IPS-NIHi7 (cell line): ENCODE measurements around the gene CHTOP.
"Not testable (repeated sequence)": the region's sequence is repeated elsewhere in the genome, so short reads cannot be mapped to it uniquely, and the experiment has no call there.

Experiments used
- DNase-seq: peaks from one replicate; pipeline ENCODE4 v3.0.0; 2012; ENCODE audit warnings: mixed read lengths; ENCODE audit errors: extremely low spot score

Gene CHTOP

DNA sequence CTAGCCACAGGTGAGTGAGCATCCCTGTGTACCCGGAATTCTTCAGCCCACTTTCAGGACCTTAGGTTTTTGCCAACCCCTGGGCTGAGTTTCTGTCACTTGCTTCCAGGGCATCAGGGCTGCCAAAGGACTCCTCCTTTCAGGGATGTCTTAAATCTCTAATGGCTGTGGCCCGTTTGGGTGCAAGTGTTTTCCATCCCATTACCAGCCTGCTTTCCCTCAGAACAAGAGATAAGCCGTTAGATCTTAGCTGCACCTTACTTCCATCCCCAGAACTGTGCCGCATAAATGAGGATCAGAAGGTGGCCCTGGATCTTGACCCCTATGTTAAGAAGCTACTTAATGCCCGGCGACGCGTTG is 25.3 kb downstream of the CHTOP start:
- no peak for DNase-seq

DNA sequence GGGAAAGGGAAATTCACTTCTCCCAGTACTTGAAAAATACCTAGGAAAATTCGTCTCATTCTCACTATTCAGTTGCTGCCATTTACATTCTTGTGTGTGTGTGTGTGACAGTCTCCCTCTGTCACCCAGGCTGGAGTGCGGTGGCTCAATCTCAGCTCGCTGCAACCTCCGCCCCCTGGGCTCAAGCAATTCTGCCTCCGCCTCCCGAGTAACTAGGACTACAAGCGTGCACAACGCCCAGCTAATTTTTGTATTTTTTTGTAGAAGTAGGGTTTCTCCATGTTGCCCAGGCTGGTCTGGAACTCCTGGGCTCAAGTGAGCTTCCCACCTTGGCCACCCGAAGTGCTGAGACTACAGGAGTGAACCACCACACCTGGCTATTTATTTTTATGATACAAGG is 25.8 kb downstream of the CHTOP start:
- DNase-seq = no peak

DNA sequence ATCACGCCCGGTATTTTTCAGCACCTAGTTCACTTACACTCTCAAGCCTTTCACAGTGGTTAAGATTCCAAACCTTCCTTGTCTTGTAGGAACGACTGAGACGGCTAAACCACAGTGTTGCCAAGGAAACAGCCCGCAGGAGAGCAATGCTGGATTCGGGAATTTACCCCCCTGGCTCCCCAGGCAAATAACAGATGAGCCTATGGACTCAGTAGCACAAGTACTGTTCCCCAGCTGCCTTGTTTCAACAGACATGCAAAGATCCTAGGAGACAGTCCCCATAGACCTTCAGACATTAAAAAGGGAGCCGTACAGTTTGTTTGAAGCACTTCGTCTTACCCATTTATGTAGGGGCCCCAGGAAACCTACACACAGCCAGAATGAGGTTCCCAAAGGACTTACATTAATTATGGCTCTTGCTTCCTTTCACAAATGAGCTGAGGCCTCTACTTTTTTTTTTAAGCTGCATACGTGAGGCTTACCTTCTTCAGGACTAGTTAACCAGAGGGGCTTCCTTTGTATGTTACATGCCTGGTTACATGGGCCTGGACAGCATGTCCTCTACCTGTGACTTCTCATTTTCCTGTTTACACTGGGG is 27.3 kb downstream of the CHTOP start:
- no peak for DNase-seq

DNA sequence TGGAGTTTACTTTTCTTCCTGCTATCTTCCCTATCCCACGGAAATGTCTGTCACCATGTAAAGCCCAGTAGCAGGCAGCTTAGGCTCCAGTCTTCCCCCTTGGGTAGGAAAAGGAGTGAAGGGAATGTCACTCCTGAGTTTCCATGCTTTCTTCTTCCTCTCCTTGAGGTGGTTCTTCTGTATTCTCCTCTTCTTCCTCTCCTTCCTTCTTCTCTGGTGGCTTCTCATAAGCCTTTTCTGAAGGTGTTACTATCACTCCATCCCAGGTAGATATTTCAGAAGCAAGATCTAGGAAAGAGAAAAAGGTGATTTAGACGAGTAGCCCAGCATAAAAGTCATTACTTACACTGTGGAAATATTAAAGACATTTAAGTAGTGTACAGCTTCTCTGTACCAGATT is 28.4 kb downstream of the CHTOP start:
- no peak for DNase-seq

DNA sequence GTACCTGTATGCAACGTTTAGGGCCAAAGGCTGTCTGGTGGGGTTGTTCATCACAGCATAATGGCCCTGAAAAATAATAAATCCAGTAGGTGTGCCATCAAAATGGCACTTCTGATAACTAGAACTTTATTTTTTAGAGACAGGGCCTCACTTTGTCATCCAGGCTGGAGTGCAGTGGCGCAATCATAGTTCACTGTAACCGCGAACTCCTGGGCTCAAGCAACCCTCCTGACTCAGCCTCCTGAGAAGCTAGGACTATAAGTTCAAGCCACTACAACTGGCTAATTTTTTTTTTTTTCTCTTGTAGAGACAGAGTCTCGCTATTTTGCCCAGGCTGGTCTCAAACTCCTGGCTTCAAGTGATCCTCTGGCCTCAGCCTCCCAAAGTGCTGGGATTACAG is 29.3 kb downstream of the CHTOP start:
- DNase-seq = no peak

DNA sequence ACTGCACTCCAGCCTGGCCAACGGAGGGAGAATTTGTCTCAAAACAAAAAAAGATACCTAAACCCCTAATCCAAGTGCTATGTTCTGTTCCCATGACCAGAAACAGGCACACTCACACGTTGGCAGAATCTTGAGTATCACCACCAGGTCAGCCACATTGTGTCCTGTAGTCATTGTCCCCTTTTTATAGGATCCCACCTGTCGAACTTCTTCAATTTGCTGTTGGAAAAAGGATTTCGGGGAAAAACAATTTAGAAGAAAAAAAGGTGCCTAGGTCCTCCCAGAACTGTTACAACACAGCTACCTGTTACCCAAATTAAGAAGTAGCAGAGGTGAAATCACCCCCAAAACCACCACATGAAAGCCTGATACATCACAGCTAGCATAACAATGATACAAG is 33.6 kb downstream of the CHTOP start:
- no peak for DNase-seq

DNA sequence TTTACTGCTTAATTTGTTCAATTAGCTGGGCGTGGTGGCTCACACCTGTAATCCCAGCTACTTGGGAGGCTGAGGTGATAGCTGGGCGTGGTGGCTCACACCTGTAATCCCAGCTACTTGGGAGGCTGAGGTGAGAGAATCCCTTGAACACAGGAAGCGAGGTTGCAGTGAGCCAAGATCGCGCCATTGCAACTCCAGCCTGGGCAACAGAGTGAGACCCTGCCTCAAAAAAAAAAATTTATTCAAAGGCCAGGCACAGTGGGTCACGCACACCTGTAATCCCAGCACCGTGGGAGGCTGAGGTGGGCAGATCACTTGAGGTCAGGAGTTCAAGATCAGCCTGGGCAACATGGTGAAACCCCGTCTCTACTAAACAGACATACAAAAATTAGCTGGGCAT is 34.8 kb downstream of the CHTOP start:
- DNase-seq = not testable (repeated sequence)

DNA sequence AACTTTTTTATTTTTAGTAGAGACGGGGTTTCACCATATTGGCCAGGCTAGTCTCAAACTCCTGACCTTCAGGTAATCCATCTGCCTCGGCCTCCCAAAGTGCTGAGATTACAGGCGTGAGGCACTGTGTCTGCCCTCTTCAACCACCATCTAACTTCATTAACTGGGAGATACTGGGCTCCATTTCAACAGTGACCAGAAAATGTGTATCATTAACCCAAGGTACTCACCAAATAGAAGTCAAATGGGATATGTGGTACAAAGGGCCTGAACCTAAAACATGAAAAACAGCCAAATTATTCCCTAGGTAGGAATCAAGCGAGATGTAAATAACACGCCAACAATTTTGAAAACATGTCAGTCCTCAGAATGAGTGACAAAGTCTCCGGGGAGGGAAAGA is 35.7 kb downstream of the CHTOP start:
- DNase-seq = no peak

DNA sequence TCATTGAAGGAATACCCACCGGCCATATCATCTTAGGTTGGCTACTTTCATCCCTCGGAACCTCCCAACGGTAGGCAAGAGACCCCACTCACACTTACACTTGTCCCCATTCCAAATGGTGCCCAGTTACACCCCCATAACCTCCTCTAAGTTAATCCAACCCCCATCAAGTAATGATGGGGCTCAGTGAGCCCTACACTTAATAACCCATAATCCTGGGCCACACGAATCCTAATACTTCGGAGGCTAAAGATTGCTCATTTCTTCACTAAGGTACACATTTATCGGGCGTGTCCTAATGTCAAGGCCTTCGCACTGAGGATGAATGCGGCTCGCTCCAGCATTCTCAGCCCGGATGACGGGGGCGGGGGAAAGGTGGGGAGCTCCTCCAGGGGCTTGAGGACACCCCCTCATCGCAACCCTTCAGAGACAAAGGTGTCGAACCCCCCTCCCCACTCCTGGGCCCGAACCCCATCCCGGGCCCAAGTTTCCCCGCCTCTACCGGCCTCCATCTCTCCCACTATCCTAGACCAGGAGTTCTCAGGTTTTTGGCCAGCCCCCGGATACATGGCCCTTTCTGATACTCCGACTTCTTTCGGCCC is 36.5 kb downstream of the CHTOP start:
- DNase-seq = no peak

DNA sequence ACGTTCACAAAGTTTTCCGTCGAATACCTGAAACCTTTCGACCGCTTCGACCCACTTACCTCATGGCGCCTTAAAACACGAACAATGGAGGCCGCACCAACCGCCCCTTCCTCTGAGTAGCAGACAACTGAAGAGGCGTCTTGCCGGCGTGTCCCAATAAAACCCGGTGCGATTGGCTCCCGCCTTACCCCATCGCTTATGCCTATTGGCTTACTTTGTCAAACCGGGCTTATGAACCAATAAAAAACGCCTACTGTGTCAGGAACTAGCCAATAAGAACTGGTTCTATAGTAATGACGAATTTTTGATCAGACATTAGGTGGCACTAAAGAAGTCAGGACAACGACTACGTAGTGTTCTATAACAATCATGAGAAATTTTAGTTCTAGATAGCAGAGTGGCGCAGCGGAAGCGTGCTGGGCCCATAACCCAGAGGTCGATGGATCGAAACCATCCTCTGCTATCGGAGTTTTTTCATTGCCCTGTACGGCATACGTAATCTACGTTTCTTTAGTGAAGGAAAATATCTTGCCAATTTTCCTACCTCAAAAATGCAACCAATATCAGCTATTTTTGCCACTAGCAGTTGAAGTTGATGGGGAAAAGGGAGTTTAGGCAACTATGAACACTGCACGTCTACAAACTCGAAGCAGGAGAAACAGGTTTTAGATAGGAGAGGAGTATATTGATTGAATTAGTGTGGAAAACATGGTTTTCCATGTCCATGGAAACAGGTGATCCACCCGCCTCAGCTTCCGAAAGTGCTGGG is 37.2 kb downstream of the CHTOP start, which contains the start of gene ILF2:
Gene ILF2 (minus strand): TSS at position 135 of the 769 bp plus-strand sequence. CDS start 71 bp downstream, at position 64.
- peak; percentile 97 for DNase-seq

DNA sequence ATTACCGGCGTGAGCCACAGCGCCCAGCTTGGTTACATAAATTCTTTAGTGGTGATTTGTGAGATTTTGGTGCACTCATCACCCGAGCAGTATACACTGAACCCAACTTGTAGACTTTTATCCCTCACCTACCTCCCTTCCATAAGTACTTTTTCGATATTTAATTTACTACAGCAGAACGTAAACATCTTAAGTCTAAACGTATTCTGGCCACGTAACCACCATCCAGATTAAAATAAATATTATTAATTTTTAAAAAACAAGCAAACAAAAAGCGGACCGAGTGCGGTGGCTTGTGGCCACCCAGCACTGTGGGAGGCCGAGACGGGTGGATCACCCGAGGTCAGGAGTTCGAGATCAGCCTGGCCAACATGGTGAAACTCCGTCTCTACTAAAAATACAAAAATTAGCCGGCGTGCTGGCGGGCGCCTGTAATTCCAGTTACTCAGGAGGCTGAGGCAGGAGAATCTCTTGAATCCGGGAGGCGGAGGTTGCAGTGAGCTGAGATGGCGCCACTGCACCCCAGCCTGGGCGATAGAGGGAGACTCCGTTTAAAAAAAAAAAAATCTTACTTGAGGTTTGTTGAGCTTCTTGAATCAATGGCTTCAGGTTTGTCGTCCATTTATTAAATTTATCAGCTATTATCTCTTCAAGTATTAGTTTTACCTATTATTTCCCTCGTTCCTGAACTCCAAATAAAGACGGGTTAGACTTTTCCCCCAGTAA is 37.9 kb downstream of the CHTOP start:
- not testable (repeated sequence) for DNase-seq

DNA sequence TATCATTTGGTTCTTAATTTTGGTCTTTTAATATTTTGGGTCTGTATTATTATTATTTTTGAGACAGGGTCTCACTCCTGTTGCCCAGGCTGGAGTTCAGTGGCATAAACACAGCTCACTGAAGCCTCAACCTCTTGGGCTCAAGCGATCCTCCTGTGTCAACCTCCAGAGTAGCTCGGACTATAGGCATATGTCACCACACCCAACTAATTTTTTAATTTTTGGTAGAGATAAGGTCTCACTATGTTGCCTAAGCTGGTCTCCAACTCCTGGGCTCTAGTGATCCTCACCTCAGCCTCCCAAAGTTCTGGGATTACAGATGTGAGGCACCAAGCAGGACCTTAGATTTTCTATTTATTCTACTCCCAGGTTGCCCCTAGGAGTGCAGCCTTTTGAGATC is 39.6 kb downstream of the CHTOP start:
- no peak for DNase-seq

DNA sequence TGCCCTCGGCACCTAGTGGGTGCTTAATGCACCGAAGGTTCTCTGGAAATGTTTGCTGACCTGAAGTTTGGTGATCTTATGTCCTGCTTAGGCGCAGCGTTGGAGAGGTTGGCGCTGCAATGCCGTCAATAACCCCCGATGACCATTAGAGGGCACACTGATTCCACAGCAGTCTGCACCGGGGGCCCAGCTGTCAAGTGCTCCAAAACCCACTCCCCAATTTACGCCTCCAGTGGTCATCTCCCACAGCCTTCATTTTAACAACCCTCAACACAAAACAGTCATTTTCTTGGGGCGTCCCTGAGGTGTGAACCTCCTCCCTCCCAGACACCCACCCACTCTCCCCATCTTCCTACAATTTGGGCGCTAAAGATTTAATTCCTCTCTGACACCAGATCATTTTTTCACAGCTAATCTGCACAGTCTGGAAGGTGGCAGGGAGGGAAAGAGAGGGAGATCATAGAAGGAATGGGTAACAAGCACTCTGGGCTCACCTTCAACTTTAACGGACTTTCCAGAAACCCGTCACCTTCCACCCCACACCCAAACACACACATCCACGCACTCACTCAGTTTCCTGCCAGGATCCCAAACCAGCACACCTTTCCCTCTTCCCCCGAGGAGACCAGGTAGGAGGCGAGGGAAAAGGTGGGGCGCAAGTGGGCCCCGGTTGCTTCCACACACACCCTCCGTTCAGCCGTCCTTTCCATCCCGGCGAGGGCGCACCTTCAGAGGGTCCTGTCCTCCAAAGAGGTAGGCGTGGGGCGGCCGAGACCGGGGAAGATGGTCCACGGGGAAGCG is 44.1 kb downstream of the CHTOP start:
- DNase-seq = peak; percentile 77

DNA sequence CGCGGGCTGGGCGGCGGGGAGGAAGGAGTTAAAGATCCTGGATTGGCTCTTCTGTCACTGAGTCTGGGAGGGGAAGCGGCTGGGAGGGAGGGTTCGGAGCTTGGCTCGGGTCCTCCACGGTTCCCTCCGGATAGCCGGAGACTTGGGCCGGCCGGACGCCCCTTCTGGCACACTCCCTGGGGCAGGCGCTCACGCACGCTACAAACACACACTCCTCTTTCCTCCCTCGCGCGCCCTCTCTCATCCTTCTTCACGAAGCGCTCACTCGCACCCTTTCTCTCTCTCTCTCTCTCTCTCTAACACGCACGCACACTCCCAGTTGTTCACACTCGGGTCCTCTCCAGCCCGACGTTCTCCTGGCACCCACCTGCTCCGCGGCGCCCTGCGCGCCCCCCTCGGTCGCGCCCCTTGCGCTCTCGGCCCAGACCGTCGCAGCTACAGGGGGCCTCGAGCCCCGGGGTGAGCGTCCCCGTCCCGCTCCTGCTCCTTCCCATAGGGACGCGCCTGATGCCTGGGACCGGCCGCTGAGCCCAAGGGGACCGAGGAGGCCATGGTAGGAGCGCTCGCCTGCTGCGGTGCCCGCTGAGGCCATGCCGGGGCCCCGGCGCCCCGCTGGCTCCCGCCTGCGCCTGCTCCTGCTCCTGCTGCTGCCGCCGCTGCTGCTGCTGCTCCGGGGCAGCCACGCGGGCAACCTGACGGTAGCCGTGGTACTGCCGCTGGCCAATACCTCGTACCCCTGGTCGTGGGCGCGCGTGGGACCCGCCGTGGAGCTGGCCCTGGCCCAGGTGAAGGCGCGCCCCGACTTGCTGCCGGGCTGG is 44.9 kb downstream of the CHTOP start, which contains the start of gene NPR1:
Gene NPR1 (plus strand): TSS at position 170 of the 818 bp plus-strand sequence. CDS start 421 bp downstream, at position 591.
- peak; percentile 74 for DNase-seq

DNA sequence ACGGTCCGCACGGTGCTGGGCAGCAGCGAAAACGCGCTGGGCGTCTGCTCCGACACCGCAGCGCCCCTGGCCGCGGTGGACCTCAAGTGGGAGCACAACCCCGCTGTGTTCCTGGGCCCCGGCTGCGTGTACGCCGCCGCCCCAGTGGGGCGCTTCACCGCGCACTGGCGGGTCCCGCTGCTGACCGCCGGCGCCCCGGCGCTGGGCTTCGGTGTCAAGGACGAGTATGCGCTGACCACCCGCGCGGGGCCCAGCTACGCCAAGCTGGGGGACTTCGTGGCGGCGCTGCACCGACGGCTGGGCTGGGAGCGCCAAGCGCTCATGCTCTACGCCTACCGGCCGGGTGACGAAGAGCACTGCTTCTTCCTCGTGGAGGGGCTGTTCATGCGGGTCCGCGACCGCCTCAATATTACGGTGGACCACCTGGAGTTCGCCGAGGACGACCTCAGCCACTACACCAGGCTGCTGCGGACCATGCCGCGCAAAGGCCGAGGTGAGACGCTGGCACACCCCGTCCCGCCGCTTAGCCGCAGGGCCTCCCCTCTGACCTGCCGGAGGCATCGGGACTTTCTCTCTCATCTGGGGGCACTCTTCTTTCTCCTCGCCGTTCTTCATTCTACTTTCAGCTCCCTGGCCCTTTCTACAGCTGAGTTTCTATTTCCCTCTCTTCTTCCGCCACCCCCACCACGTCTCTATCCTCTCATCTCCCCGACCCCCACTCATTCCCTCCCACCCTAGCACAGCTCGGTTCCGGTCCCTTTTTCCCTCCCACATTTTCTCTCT is 45.7 kb downstream of the CHTOP start:
- no peak for DNase-seq

DNA sequence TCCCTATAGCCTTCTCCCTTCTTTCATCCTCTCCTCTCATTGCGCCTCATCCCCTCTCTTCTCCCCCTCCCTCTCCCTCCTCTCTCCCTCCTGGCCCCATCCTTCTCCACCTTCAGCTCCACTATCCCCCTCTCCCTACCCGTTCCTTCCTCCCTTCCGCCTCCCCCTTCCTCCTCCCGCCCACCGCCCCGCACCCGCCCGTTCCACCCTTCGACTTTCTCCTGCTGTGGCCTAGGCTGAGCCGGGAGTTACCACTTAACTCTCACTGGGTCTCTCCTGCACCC is 46.2 kb downstream of the CHTOP start:
- peak; percentile 63 for DNase-seq

DNA sequence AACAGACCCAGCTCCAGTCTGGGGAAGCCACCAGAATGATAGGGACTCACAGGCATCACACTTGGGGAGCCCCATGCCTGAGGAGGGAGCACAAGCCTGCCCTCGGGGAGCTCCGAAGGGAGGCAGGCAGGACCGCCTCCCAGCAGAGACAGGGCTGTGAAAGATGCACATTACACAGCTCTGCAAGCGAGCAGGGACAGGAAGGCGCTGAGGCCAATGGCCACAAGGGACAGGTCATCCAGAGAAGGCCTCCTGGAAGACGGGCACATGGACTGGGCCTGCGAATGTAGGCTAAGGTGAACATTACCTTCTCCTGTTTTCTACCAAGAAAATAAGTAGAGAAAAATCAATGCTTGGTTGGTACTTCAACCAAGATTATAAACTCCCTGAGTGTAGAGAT is 48.9 kb downstream of the CHTOP start:
- no peak for DNase-seq

DNA sequence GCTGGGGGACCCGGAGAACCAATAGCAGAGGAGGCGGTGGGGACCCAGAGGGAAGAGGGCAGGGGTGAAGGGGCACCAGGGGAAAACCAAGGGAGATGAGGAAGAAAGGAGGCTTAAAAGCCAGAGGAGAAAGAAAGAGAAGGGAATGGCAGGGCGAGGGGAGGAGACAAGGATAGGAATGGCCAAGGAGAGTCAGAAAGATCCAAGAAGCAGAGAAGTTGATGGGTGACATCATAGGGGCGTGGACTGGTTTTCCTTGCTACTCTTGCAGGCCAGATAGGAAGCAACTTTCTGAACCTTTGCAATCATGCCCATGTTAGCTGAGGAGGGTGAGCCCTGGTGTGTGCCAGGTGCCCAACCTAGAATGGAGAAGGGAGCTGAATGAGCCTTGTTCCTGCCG is 50.0 kb downstream of the CHTOP start:
- DNase-seq = no peak

DNA sequence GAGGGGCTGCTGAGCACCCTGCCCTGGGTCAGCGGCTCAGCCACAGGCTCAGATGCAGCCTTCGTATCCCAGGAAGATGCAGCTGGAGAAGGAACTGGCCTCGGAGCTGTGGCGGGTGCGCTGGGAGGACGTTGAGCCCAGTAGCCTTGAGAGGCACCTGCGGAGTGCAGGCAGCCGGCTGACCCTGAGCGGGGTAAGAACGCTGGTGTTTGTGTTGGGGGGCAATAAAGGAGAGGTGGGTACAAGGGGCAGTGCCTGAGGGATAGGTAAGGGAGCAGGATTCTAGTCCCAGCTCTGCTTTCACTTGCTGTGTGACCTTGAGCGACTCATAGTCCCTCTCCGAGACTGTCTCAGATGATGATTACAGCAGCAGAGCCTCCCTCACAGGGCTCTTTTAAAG is 51.0 kb downstream of the CHTOP start:
- no peak for DNase-seq
